GM23338 (cell line): ENCODE measurements around the gene LDLRAD2. TPM values are rescaled to one million over a fixed set of nuclear protein-coding genes. Genes with fewer than 3 reads are reported as not detected.

Source experiments
- ATAC-seq: fragments of 200-7000 bp; cut with Tn5 transposase; 3 replicates; pipeline ENCODE4 v1.9.1; 2020
- DNase-seq: peaks from one replicate; pipeline ENCODE4 v3.0.0-alpha.2; 2015; ENCODE audit warnings: low spot score
- H2AFZ ChIP-seq: fragments of 200-600 bp; sonication (generic); 2 replicates; pipeline ENCODE4 v1.8.0; 2016; ENCODE audit warnings: antibody characterized with exemption, mild to moderate bottlenecking, moderate library complexity
- H3F3A ChIP-seq: fragments of 200-600 bp; sonication (generic); replicated peaks from 2 replicates; pipeline ENCODE4 v1.8.0; 2017; ENCODE audit warnings: antibody characterized with exemption, mixed run types, low read depth
- H3K27ac ChIP-seq: fragments of 200-600 bp; sonication (generic); 2 replicates; pipeline ENCODE4 v1.6.1; 2016; ENCODE audit warnings: low read depth
- H3K27me3 ChIP-seq: fragments of 200-600 bp; sonication (generic); 2 replicates; pipeline ENCODE4 v1.8.0; 2016; ENCODE audit warnings: mild to moderate bottlenecking, mixed run types, moderate library complexity; ENCODE audit not compliant: insufficient read depth
- H3K36me3 ChIP-seq: fragments of 200-600 bp; sonication (generic); 2 replicates; pipeline ENCODE4 v1.8.0; 2016; ENCODE audit warnings: mild to moderate bottlenecking; ENCODE audit not compliant: insufficient read depth
- H3K4me1 ChIP-seq: fragments of 200-600 bp; sonication (generic); 2 replicates; pipeline ENCODE4 v1.8.0; 2016; ENCODE audit warnings: mild to moderate bottlenecking, moderate library complexity; ENCODE audit not compliant: insufficient read depth
- H3K4me2 ChIP-seq: fragments of 200-600 bp; sonication (generic); 2 replicates; pipeline ENCODE4 v1.7.1; 2017; ENCODE audit warnings: mixed run types
- H3K4me3 ChIP-seq: fragments of 200-600 bp; sonication (generic); 2 replicates; pipeline ENCODE4 v1.6.1; 2016; ENCODE audit warnings: mixed run types
- H3K79me2 ChIP-seq: fragments of 200-600 bp; sonication (generic); replicated peaks from 2 replicates; pipeline ENCODE4 v1.8.0; 2017; ENCODE audit warnings: mild to moderate bottlenecking; ENCODE audit not compliant: insufficient read depth
- H3K9me2 ChIP-seq: fragments of 200-600 bp; sonication (generic); 2 replicates; pipeline ENCODE4 v1.8.0; 2017; ENCODE audit not compliant: insufficient read depth
- H4K20me1 ChIP-seq: fragments of 200-600 bp; sonication (generic); replicated peaks from 2 replicates; pipeline ENCODE4 v1.8.0; 2017; ENCODE audit warnings: mild to moderate bottlenecking; ENCODE audit not compliant: insufficient read depth
- H3K27ac Mint-ChIP-seq: 2 replicates; pipeline ENCODE4 v1.8.0; 2020; ENCODE audit warnings: inconsistent platforms, mild to moderate bottlenecking, moderate library complexity, mixed read lengths
- H3K27me3 Mint-ChIP-seq: 3 replicates; pipeline ENCODE4 v1.8.0; 2022; ENCODE audit warnings: low read depth, mild to moderate bottlenecking, moderate library complexity, mixed read lengths, inconsistent platforms; ENCODE audit not compliant: insufficient read depth, poor library complexity
- H3K36me3 Mint-ChIP-seq: 3 replicates; pipeline ENCODE4 v1.8.0; 2021; ENCODE audit warnings: low read depth, mild to moderate bottlenecking, inconsistent platforms, moderate library complexity, mixed read lengths
- H3K4me1 Mint-ChIP-seq: 3 replicates; pipeline ENCODE4 v1.8.0; 2020; ENCODE audit warnings: mild to moderate bottlenecking, inconsistent platforms, mixed read lengths
- H3K4me3 Mint-ChIP-seq: 3 replicates; pipeline ENCODE4 v1.8.0; 2021; ENCODE audit warnings: moderate library complexity, mild to moderate bottlenecking, inconsistent platforms, mixed read lengths
- H3K9me3 Mint-ChIP-seq: 3 replicates; pipeline ENCODE4 v1.8.0; 2020; ENCODE audit warnings: moderate library complexity, mild to moderate bottlenecking, inconsistent platforms, mixed read lengths
- CTCF ChIP-seq, 2 experiments: fragments of 200-600 bp in 1 of 2; sonication (generic) in 1 of 2; conservative IDR thresholded peaks; 2 replicates each; pipeline versions ENCODE4 v1.5.1 to v1.6.1; 2016 to 2017; ENCODE audit warnings: antibody characterized with exemption in 2 of 2, low read depth in 2 of 2, mild to moderate bottlenecking in 2 of 2, moderate library complexity in 1 of 2
- ETS1 ChIP-seq: IDR thresholded peaks from 2 replicates; pipeline ENCODE4 v1.6.1; 2016; ENCODE audit warnings: antibody characterized with exemption
- JUNB ChIP-seq: IDR thresholded peaks from one replicate; pipeline ENCODE4 v1.6.1; 2016; ENCODE audit warnings: antibody characterized with exemption; ENCODE audit not compliant: unreplicated experiment
- NANOG ChIP-seq: IDR thresholded peaks from 2 replicates; pipeline ENCODE4 v1.6.1; 2016; ENCODE audit warnings: antibody characterized with exemption, borderline replicate concordance
- POLR2AphosphoS5 ChIP-seq: IDR thresholded peaks from 2 replicates; pipeline ENCODE4 v1.6.1; 2016; ENCODE audit warnings: antibody characterized with exemption, low read depth
- REST ChIP-seq: IDR thresholded peaks from one replicate; pipeline ENCODE4 v1.6.1; 2018; ENCODE audit warnings: antibody characterized with exemption; ENCODE audit not compliant: unreplicated experiment
- ZNF114 ChIP-seq: fragments of 250-450 bp; sonication (Bioruptor Pico); IDR thresholded peaks from 2 replicates; pipeline ENCODE4 v1.5.0; 2020; ENCODE audit warnings: mild to moderate bottlenecking, moderate library complexity
- ZNF331 ChIP-seq: fragments of 250-450 bp; sonication (Bioruptor Pico); IDR thresholded peaks from 2 replicates; pipeline ENCODE4 v1.5.0; 2020; ENCODE audit warnings: low read depth, mild to moderate bottlenecking, moderate library complexity
- ZNF462 ChIP-seq: fragments of 250-450 bp; sonication (Bioruptor Pico); IDR thresholded peaks from 2 replicates; pipeline ENCODE4 v1.5.0; 2020; ENCODE audit warnings: mild to moderate bottlenecking, moderate library complexity
- polyA plus RNA-seq: library from polyadenylated mRNA; unstranded; fragments of >200 nt; fragmentation: Nextera tagmentation; extraction: Ambion mirVana; gene quantifications from 2 replicates; pipeline ENCODE4 v1.2.1, GENCODE V29; 2016
- total RNA-seq: library from RNA; depleted of rRNA; stranded (reverse); fragments of >200 nt; shearing (Covaris generic); gene quantifications from 2 replicates; pipeline ENCODE4 v1.2.3, GENCODE V29; 2014

The LDLRAD2 gene
- total and polyA plus RNA-seq, 2 experiments from 2014 or later, result 1.6 to 5.8 TPM

- no peak for TF ChIP-seq JUNB
- no peaks in the 10 kb centered on the region; the same call in 2 of the 3 replicates for H3K4me1 Mint-ChIP-seq
- Histone ChIP-seq H4K20me1 (no peaks in the 10 kb centered on the region), H3K36me3 (peaks cover 6% of the 10 kb centered on the region), H3K4me1 (no peaks in the 10 kb centered on the region), H3K9me2 (no peaks in the 10 kb centered on the region), H3K27ac (no peak overlapping the region), H3K4me3 (no peak overlapping the region), H3K27me3 (no peaks in the 10 kb centered on the region), H2AFZ (no peak overlapping the region), H3K79me2 (no peaks in the 10 kb centered on the region), H3F3A (no peaks in the 10 kb centered on the region), H3K4me2 (no peak overlapping the region)
- DNase-seq, result no peak
- no peak for ATAC-seq
- H3K4me3 Mint-ChIP-seq, result no peak overlapping the region
- peaks cover 15% of the 10 kb centered on the region for H3K9me3 Mint-ChIP-seq
- H3K36me3 Mint-ChIP-seq, result peaks cover 57% of the 10 kb centered on the region
- no peak overlapping the region for H3K27ac Mint-ChIP-seq
- peaks cover 3% of the 10 kb centered on the region for H3K27me3 Mint-ChIP-seq
Measured at GRCh38 chr1:21833392-21833976, 21.4 kb downstream of the LDLRAD2 start.

GRCh38 chr1:21834094-21834493, 22.0 kb downstream of the LDLRAD2 start:
- peaks cover 60% of the 10 kb centered on the region for H3K36me3 Mint-ChIP-seq
- H3K9me2 ChIP-seq, result no peaks in the 10 kb centered on the region
- H3K4me3 Mint-ChIP-seq, result no peak overlapping the region
- no peaks in the 10 kb centered on the region for H4K20me1 ChIP-seq
- no peak overlapping the region for H3K27ac ChIP-seq
- H3K27me3 Mint-ChIP-seq, result peaks cover 2% of the 10 kb centered on the region
- no peak overlapping the region for H3K27ac Mint-ChIP-seq
- peaks cover 6% of the 10 kb centered on the region for H3K36me3 ChIP-seq
- no peaks in the 10 kb centered on the region for H3F3A ChIP-seq
- H3K4me1 Mint-ChIP-seq, result no peaks in the 10 kb centered on the region; the same call in 2 of the 3 replicates
- peaks cover 15% of the 10 kb centered on the region for H3K9me3 Mint-ChIP-seq
- ATAC-seq, result no peak
- no peak overlapping the region for H2AFZ ChIP-seq
- no peak for DNase-seq
- H3K4me2 ChIP-seq, result no peak overlapping the region
- H3K27me3 ChIP-seq, result no peaks in the 10 kb centered on the region
- H3K79me2 ChIP-seq, result no peaks in the 10 kb centered on the region
- H3K4me1 ChIP-seq, result no peaks in the 10 kb centered on the region
- H3K4me3 ChIP-seq, result no peak overlapping the region
- TF ChIP-seq ETS1 (no peak), ZNF331 (CRISPR knock-in tag) (no peak), NANOG (no peak), ZNF462 (CRISPR knock-in tag) (no peak), ZNF114 (no peak), JUNB (no peak), CTCF (conservative IDR thresholded peaks at IDR 0.05; ENCODE audit: low read depth in 2 of 2) (no peak), POLR2AphosphoS5 (no peak), REST (no peak)
